ENCODE data around the gene SMOC2. TPM values are rescaled to one million over a fixed set of nuclear protein-coding genes. Genes with fewer than 3 reads are reported as not detected.

Gene SMOC2
- total and polyA plus RNA-seq, 2 donors (not counting 1 experiment from before 2014, with no cell fraction given), result 0.37 TPM; not detected in 1

DNA sequence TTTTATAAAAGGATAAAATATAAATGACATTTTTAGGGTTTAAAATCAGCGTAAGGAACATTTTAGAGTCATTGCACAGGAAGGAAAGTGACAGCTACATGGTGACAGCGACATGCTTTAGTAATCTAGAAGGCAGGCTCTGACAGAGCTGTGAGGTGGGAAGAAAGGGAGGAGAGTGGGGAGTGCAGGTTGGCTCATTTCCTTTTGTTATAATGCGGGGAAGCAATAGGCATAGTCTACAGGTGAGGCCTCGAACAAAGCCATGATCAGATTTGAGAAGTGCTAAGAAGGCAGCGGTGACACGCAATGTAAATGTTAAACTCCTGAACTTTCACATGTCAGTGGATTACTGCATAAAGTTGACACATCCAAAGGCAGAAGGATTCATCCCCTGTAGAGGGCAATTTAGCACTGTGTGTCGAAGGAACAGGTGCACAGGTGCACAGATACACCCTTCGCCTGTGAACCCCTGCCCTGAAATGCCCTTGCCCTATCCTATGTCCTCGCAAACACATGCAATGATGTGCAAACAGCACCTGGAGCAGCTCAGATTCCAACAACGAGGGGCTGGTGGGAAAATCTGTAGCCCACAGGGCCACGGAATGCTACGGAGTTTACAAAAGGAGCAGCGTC is 32.4 kb upstream of the SMOC2 start:
- Histone ChIP-seq H3K79me2 (ENCODE audit: control insufficient read depth, insufficient read depth, low read length) (no peaks in the 10 kb centered on the region), H3K36me3 (replicated peaks in 1 of 2; ENCODE audit: control extremely low read depth in 1 of 2, control insufficient read depth in 1 of 2, extremely low read depth in 1 of 2, insufficient read depth in 2 of 2, low read length in 1 of 2) (no peaks in the 10 kb centered on the region), H2AFZ (ENCODE audit: insufficient read depth, low read depth, low read length, poor library complexity, severe bottlenecking) (no peak overlapping the region), H3K27ac (ENCODE audit: low read length in 2 of 2) (no peak overlapping the region), H3K4me1 (ENCODE audit: control insufficient read depth in 2 of 2, insufficient read depth in 2 of 2, low read length in 2 of 2) (no peaks in the 10 kb centered on the region), H3K4me3 (ENCODE audit: control extremely low read depth in 1 of 5, extremely low read depth in 1 of 5, insufficient read depth in 1 of 5, low read depth in 2 of 5, low read length in 4 of 5) (no peak overlapping the region), H3K27me3 (replicated peaks in 1 of 4; ENCODE audit: control extremely low read depth in 1 of 4, control insufficient read depth in 3 of 4, insufficient read depth in 4 of 4, low read length in 3 of 4) (no peaks in the 10 kb centered on the region), H3K9me3 (ENCODE audit: control extremely low read depth in 1 of 3, control insufficient read depth in 2 of 3, insufficient read depth in 1 of 3, low read length in 2 of 3) (peaks cover 0 to 17% (median 0%) of the 10 kb centered on the region in 3 donors), H4K20me1 (ENCODE audit: control insufficient read depth, insufficient read depth, low read length, poor library complexity, severe bottlenecking) (no peaks in the 10 kb centered on the region), H3K9ac (ENCODE audit: low read length) (no peak overlapping the region), H3K4me2 (replicated peaks; ENCODE audit: low read depth, low read length, poor library complexity, severe bottlenecking) (no peak overlapping the region)
- DNase-seq (no peak), ATAC-seq (ENCODE audit: low read depth) (no peak)
- Mint-ChIP-seq H3K27me3 (no peaks in the 10 kb centered on the region), H3K9me3 (ENCODE audit: insufficient read depth) (no peaks in the 10 kb centered on the region), H3K4me1 (no peaks in the 10 kb centered on the region), H3K27ac (no peak overlapping the region), H3K4me3 (no peak overlapping the region)
- intact Hi-C loops (cut with micrococcal nuclease), result no loop called here
- CTCF ChIA-PET, result no interaction called here
- 87% methylated on average over 13 of the region's 13 CpGs for WGBS (ENCODE audit: insufficient coverage)
- TF ChIP-seq EZH2 (IDR thresholded peaks at IDR 0.05; ENCODE audit: borderline replicate concordance, insufficient read depth, low read depth, low read length, poor library complexity, severe bottlenecking), result no peak
- TF ChIP-seq, protein P1, sequence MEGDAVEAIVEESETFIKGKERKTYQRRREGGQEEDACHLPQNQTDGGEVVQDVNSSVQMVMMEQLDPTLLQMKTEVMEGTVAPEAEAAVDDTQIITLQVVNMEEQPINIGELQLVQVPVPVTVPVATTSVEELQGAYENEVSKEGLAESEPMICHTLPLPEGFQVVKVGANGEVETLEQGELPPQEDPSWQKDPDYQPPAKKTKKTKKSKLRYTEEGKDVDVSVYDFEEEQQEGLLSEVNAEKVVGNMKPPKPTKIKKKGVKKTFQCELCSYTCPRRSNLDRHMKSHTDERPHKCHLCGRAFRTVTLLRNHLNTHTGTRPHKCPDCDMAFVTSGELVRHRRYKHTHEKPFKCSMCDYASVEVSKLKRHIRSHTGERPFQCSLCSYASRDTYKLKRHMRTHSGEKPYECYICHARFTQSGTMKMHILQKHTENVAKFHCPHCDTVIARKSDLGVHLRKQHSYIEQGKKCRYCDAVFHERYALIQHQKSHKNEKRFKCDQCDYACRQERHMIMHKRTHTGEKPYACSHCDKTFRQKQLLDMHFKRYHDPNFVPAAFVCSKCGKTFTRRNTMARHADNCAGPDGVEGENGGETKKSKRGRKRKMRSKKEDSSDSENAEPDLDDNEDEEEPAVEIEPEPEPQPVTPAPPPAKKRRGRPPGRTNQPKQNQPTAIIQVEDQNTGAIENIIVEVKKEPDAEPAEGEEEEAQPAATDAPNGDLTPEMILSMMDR (IDR thresholded peaks at IDR 0.05), result no peak
- POLR2A ChIA-PET, result no interaction called here

DNA sequence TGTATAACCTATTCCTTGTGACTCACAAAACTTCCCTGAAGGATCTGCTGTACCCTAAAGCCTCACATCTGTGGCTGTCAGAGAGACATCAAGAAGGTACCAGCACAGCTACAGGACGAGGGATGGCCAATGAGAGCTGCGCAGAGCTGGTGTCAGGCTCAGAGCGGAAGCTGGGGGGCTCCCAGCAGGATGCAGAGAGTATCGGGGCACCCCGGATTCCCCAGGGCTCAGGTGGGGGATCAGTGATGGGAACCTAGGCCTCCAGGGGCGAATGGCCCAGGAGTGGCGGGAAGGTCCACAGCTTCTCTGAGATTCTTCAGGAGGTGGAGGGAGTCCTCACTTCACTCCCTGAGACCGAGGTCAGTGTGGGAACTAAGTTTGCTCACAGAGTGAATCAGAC is 30.9 kb upstream of the SMOC2 start:
- Mint-ChIP-seq H3K4me1 (no peaks in the 10 kb centered on the region), H3K27me3 (no peaks in the 10 kb centered on the region), H3K27ac (no peak overlapping the region), H3K4me3 (no peak overlapping the region), H3K9me3 (ENCODE audit: insufficient read depth) (no peaks in the 10 kb centered on the region)
- Histone ChIP-seq H3K4me1 (ENCODE audit: control insufficient read depth in 2 of 2, insufficient read depth in 2 of 2, low read length in 2 of 2) (no peaks in the 10 kb centered on the region), H3K9ac (ENCODE audit: low read length) (no peak overlapping the region), H3K27me3 (replicated peaks in 1 of 4; ENCODE audit: control extremely low read depth in 1 of 4, control insufficient read depth in 3 of 4, insufficient read depth in 4 of 4, low read length in 3 of 4) (no peaks in the 10 kb centered on the region), H3K4me3 (ENCODE audit: control extremely low read depth in 1 of 5, extremely low read depth in 1 of 5, insufficient read depth in 1 of 5, low read depth in 2 of 5, low read length in 4 of 5) (no peak overlapping the region), H4K20me1 (ENCODE audit: control insufficient read depth, insufficient read depth, low read length, poor library complexity, severe bottlenecking) (no peaks in the 10 kb centered on the region), H2AFZ (ENCODE audit: insufficient read depth, low read depth, low read length, poor library complexity, severe bottlenecking) (no peak overlapping the region), H3K79me2 (ENCODE audit: control insufficient read depth, insufficient read depth, low read length) (no peaks in the 10 kb centered on the region), H3K27ac (ENCODE audit: low read length in 2 of 2) (no peak overlapping the region), H3K9me3 (ENCODE audit: control extremely low read depth in 1 of 3, control insufficient read depth in 2 of 3, insufficient read depth in 1 of 3, low read length in 2 of 3) (peaks cover 0 to 17% (median 0%) of the 10 kb centered on the region in 3 donors), H3K36me3 (replicated peaks in 1 of 2; ENCODE audit: control extremely low read depth in 1 of 2, control insufficient read depth in 1 of 2, extremely low read depth in 1 of 2, insufficient read depth in 2 of 2, low read length in 1 of 2) (no peaks in the 10 kb centered on the region), H3K4me2 (replicated peaks; ENCODE audit: low read depth, low read length, poor library complexity, severe bottlenecking) (no peak overlapping the region)
- ATAC-seq (ENCODE audit: low read depth), result no peak
- 88% methylated on average over 6 of the region's 8 CpGs for WGBS (ENCODE audit: insufficient coverage)
- ChIA-PET POLR2A (no interaction called here), CTCF (no interaction called here)
- no peak for DNase-seq
- intact Hi-C loops (cut with micrococcal nuclease), result no loop called here
- no peak for TF ChIP-seq EZH2 (IDR thresholded peaks at IDR 0.05; ENCODE audit: borderline replicate concordance, insufficient read depth, low read depth, low read length, poor library complexity, severe bottlenecking)
- TF ChIP-seq, protein P1 (IDR thresholded peaks at IDR 0.05), result no peak

All from B cell (primary cell).